CD4-positive, alpha-beta T cell treated with Interleukin-10 for 1 hour (primary cell): ENCODE measurements around the gene CCSER2.
"Not testable (repeated sequence)": the region's sequence is repeated elsewhere in the genome, so short reads cannot be mapped to it uniquely, and the experiment has no call there.

Experiments used
- DNase-seq: peaks from one replicate; pipeline ENCODE4 v3.0.0-alpha.2; 2020

Gene CCSER2

GRCh38 chr10:84312816-84313215 is 15.6 kb upstream of the CCSER2 start:
- DNase-seq, result no peak

DNA sequence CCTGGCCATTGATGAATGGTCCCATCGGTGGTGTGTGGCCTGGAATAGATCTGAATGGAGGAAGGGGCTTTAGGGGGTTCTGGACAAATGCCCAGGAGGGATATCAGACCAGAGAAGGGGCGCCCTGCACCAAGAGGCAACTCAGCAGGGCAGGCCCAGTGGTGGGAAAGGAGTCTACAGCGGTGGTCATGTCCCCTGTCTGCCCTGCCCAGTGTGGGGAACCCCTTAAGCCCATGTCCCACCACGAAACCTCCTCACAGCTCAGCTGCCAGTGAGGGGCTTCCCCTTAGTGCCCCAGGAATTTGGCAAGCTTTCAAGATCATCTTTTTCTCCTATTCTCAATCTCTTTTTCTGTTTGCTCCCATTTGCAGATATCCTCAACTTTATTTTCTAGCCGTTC is 14.1 kb upstream of the CCSER2 start:
- no peak for DNase-seq

- DNase-seq, result no peak
These were observed 11.2 kb upstream of the CCSER2 start for GRCh38 chr10:84317174-84317573.

- DNase-seq, result no peak
These were observed 6.5 kb upstream of the CCSER2 start for GRCh38 chr10:84321902-84322301.

DNA sequence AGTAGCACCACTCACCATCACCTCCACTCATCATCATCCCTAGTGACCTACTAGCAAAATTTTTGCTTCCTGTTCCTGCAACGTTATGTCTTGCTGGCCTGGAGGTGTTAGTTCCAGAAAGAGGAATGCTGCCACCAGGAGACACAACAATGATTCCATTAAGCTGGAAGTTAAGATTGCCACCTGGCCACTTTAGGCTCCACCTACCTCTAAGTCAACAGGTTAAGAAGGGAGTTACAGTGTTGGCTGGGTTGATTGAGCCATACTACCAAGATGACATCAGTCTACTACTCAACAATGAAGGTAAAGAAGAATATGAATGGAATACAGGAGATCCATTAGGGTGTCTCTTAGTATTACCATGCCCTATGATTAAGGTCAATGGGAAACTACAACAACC is 4.8 kb upstream of the CCSER2 start:
- DNase-seq, result not testable (repeated sequence)

DNA sequence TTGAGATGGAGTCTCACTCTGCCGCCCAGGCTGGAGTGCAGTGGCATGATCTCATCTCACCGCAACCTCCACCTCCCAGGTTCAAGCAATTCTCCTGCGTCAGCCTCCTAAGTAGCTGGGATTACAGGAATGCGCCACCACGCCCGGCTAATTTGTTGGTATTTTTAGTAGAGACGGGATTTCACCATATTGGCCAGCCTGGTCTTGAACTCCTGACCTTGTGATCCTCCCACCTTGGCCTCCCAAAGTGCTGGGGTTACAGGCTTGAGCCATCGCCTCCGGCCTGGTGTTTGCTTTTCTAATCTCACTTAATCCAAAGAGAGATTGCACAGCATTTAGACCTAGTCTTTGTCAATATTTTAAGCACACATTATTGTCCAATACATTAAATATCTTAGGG is 1.4 kb upstream of the CCSER2 start:
- not testable (repeated sequence) for DNase-seq

DNA sequence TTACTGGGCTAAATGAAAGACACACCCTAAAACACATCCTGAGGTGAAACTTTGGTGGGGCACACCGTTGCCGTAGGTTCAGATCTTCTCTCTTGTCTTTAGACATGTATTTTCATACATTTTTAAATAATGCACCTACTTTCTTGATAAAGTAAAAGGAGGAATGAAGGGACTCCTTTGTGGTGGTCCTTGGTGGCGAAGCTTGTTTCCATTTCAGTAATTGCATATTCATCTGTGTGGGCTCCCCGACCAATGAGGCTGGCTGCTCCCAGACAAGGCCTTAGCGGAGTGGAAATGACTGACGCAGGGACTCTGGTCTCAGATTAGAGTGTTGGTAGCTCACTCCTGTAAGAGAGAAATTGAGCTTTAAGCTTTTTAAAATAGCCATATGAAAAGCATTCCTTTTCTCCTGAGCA is 815 bp downstream of the CCSER2 start:
- no peak for DNase-seq

DNA sequence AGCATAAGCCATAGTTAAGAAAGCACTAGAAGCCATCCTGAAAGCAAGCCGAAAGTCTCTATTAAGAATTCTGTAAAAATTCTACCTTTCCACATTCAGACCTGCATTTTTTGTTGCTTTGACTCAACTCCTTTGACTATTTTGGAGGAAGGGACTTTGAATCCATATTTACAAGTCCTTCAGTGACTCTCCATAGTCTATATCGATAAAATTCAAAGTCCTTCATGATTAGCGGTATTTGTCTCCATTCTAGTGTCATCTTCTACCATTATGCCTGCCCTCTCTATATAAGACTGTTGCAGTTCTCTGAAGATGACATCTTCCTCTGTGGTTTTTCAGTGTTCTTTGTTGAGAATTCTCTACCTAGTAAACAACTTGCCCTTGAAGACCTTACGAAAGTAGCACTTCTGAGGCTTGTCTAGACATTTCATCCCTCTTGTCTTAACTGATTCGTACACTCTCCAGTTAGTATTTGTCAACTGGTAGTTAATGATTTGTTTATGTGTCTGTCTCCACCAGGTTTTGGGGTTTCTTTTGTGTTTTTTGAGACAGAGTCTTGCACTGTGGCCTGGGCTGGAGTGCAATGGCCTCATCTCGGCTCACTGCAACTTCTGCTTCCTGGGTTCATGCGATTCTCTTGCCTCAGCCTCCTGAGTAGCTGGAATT is 1.7 kb downstream of the CCSER2 start:
- DNase-seq, result peak; percentile 70

DNA sequence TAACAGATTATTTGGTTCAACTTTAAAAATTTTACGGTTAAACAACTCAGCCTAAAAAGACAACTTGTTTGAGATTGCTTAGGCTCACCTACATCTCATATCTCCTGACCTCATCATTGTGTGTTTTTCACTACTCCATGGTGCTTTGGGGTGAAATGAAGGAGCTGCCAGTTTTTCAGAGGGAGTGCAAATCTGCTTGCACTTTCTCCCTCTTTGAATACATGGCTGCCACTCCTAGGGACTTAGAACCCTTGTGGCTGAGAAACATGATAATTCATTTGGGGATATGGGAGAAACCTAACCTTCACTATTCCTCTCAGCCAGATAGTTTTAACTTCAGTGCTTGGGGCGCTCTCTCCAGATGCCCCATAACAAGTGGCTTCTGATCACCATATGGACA is 2.7 kb downstream of the CCSER2 start:
- DNase-seq, result no peak

- peak; percentile 89 for DNase-seq
These were observed 5.6 kb downstream of the CCSER2 start for GRCh38 chr10:84333864-84334451.

GRCh38 chr10:84334811-84335210 is 6.4 kb downstream of the CCSER2 start:
- DNase-seq, result no peak

DNA sequence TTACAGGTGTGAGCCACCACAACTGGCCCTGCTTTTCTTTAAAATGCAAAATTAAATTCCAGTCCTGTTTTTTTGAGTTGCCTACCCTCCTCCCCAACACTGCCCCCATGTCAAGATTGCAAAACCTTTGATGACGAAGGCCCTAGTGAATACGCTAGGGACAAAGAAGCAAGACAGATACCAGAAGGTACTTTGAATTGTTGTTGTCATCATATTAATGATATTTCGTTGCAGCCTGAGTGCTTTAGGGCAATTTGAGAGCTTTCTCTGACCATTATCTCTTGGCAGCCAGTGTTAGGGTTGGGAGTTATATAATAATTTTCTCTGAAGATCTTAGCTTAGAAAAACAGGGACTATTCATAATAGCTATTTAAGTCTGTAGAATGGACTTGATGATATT is 7.1 kb downstream of the CCSER2 start:
- no peak for DNase-seq

DNA sequence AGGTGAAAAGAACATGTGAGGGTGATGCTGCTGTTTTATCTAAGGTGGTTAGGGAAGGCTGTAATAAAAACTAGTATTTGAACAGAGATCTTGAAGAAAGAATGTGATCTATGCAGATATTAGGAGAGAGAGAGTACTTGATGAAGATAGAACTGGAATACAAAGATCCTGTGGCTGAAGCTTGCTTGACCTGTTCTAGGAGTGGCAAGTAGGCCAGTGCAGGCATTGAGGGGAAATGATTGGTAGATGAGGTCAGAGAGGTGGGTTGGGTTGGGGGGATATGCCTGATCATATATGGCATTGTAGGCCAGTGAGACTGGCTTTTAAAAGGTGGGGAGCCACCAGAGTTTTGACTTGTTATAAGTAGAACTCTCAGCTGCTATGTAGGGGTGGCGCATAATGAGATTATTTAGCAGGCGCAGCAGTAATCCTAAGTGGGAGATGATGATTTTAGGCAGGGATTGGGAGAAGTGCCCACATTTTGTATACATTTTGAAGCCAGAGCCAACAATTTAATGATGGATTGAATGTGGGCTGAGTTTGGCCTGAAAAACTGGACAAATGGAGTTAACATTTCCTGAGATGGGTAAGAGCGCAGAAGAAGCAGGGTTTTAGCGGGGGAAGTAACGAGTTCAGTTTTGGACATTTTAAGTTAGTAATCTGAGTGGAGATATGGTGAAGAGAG is 8.2 kb downstream of the CCSER2 start:
- no peak for DNase-seq

- DNase-seq, result no peak
These were observed 8.8 kb downstream of the CCSER2 start for GRCh38 chr10:84337199-84337598.

GRCh38 chr10:84339025-84339424 is 10.6 kb downstream of the CCSER2 start:
- DNase-seq, result no peak

- DNase-seq, result no peak
These were observed 11.8 kb downstream of the CCSER2 start for GRCh38 chr10:84340187-84340586.

- DNase-seq, result no peak
These were observed 12.5 kb downstream of the CCSER2 start for GRCh38 chr10:84340632-84341537.

- no peak for DNase-seq
These were observed 13.1 kb downstream of the CCSER2 start for GRCh38 chr10:84341538-84341856.

DNA sequence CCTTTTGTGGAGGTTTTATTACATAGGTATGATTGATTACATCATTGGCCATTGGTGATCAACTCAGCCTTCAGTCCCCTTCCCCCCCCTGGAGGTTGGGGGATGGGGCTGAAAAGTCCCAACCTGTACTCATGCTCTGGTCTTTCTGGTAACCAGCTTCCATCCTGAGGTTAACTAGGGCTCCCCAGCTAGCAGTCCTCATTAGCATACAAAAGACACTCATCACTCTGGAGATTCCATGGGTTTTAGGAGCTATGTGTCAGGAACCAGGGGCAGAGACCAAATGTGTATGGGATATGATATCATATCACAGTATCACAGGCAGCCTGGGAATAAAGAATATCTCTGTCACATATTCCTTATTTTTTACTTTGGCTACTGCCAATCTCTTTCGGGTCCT is 13.6 kb downstream of the CCSER2 start:
- no peak for DNase-seq

- no peak for DNase-seq
These were observed 14.2 kb downstream of the CCSER2 start for GRCh38 chr10:84342584-84342983.

DNA sequence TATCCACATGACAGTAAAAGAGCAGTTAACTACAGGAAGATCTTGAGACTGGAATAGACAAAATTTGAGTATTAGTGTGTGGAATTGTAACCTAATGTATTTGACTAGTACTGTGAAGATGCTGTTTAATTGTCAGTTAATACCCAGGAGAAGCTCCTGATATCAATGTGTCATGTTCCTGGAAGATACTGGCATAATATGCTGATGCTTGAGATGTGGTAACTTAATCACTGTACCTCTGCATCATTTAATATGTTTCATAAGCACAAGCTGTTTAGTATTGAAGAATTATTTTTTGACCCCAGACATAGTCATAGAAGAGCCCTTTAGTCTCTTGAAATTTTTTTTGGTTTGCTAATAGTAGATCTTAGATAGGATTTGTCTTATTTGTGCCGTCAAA is 15.4 kb downstream of the CCSER2 start:
- DNase-seq, result no peak

DNA sequence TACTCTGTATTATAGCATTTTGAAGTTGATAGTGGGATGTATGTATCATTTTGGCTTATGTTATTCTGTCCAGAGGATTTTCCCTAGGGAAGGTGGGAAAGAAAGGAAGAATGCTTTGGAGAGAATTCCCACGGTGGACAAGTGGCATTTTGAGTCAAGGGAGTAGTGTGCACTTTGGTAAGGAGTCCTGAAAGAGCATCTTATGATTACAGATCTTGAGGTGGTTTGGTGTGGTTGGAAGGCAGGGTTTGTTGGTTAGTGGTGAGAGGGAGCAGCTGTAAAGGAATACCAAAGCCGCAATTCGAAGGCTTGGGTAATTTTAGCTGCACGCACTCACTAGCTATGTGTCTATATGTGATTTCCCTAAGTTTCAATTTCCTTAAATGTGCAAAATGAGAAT is 16.1 kb downstream of the CCSER2 start:
- no peak for DNase-seq

GRCh38 chr10:84347575-84348002 is 19.2 kb downstream of the CCSER2 start:
- not testable (repeated sequence) for DNase-seq

DNA sequence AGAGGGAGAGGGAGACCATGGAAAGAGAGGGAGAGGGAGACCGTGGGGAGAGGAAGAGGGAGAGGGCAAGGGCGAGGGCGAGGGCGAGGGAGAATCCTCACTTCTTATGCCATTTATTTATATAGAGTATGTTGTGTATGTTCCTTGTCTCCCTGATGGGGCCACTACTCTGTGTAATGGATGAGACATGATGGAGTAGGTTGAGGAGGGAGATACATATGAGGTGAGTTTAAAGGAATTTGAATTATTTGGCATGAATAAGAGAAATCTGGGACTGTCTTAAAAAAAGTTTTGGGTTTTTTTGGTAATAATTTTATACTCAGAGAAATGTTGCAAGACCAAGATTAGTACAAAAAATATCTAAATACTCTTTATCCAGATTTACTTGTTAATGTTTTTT is 20.1 kb downstream of the CCSER2 start:
- DNase-seq, result no peak
